PFSK-1 (cell line): ENCODE results near the gene AP3B1.

Experiments used
- FOXP2 ChIP-seq: optimal IDR thresholded peaks from 2 replicates; pipeline ENCODE3; 2011; ENCODE audit warnings: borderline replicate concordance, control low read depth, inconsistent platforms; ENCODE audit not compliant: insufficient read depth; ENCODE audit errors: extremely low read length, extremely low read depth
- POLR2AphosphoS5 ChIP-seq: IDR thresholded peaks from 2 replicates; pipeline ENCODE4 v1.6.1; 2012; ENCODE audit warnings: low read depth, mild to moderate bottlenecking, control low read depth, low read length, moderate library complexity
- SIN3A ChIP-seq: IDR thresholded peaks from 2 replicates; pipeline ENCODE4 v1.6.1; 2012; ENCODE audit warnings: mild to moderate bottlenecking, low read length, moderate library complexity, borderline replicate concordance; ENCODE audit not compliant: insufficient read depth
- TAF1 ChIP-seq: IDR thresholded peaks from 2 replicates; pipeline ENCODE4 v1.6.1; 2012; ENCODE audit warnings: low read length, control low read depth, borderline replicate concordance; ENCODE audit not compliant: insufficient read depth
- TF ChIP-seq, protein P1 (sequence below), 2 experiments: IDR thresholded peaks; 2 replicates each; pipeline versions ENCODE4 v1.6.1 to v1.8.0; 2011 to 2012; ENCODE audit warnings: low read depth in 2 of 2, low read length in 2 of 2, control low read depth in 1 of 2, inconsistent platforms in 1 of 2, mild to moderate bottlenecking in 1 of 2, moderate library complexity in 1 of 2; ENCODE audit not compliant: insufficient read depth in 1 of 2

GRCh38 chr5:78060421-78060820 is 234.1 kb downstream of the AP3B1 start:
- TF ChIP-seq, protein P1, sequence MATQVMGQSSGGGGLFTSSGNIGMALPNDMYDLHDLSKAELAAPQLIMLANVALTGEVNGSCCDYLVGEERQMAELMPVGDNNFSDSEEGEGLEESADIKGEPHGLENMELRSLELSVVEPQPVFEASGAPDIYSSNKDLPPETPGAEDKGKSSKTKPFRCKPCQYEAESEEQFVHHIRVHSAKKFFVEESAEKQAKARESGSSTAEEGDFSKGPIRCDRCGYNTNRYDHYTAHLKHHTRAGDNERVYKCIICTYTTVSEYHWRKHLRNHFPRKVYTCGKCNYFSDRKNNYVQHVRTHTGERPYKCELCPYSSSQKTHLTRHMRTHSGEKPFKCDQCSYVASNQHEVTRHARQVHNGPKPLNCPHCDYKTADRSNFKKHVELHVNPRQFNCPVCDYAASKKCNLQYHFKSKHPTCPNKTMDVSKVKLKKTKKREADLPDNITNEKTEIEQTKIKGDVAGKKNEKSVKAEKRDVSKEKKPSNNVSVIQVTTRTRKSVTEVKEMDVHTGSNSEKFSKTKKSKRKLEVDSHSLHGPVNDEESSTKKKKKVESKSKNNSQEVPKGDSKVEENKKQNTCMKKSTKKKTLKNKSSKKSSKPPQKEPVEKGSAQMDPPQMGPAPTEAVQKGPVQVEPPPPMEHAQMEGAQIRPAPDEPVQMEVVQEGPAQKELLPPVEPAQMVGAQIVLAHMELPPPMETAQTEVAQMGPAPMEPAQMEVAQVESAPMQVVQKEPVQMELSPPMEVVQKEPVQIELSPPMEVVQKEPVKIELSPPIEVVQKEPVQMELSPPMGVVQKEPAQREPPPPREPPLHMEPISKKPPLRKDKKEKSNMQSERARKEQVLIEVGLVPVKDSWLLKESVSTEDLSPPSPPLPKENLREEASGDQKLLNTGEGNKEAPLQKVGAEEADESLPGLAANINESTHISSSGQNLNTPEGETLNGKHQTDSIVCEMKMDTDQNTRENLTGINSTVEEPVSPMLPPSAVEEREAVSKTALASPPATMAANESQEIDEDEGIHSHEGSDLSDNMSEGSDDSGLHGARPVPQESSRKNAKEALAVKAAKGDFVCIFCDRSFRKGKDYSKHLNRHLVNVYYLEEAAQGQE (IDR thresholded peaks at IDR 0.05; ENCODE audit: insufficient read depth in 1 of 2, low read depth in 2 of 2, low read length in 2 of 2), result no peak
- TF ChIP-seq TAF1 (no peak), POLR2AphosphoS5 (no peak), SIN3A (no peak), FOXP2 (no peak)
